HCT116 (cell line): ENCODE results near the gene CDYL. TPM values are rescaled to one million over a fixed set of nuclear protein-coding genes. Genes with fewer than 3 reads are reported as not detected.

Experiments
- ATAC-seq: fragments of 200-7000 bp; cut with Tn5 transposase; 2 replicates; pipeline ENCODE4 v1.9.1; 2020; ENCODE audit warnings: mild to moderate bottlenecking, moderate library complexity
- BruUV-seq: library from RNA; stranded (reverse); fragments of 400-500 nt; replicated peaks from 2 replicates; lab custom pipeline; 2021; lab: Mats Ljungman, UMichigan
- CTCF ChIA-PET: fragments of 300-600 bp; sonication (Branson Sonifier 250); formaldehyde crosslinking; loops from one replicate; lab custom pipeline; 2021; ENCODE audit warnings: antibody characterized with exemption; lab: Charles Lee
- POLR2A ChIA-PET: fragments of 300-600, 350-600 bp; sonication (Branson Sonifier 250); formaldehyde crosslinking; loops from one replicate; lab custom pipeline; 2021; ENCODE audit warnings: antibody characterized with exemption; lab: Charles Lee
- RAD21 ChIA-PET, 2 experiments: fragments of 300-600 bp; sonication (Branson Sonifier 250); formaldehyde crosslinking; loops; one replicate each; lab custom pipeline; 2023; ENCODE audit warnings: low total read pairs in 2 of 2; ENCODE audit not compliant: uncharacterized antibody in 2 of 2, unreplicated experiment in 2 of 2, low non-redundant PET in 1 of 2; lab: Charles Lee
- DNase-seq: peaks from one replicate; pipeline ENCODE4 v3.0.0-alpha.2; 2010; ENCODE audit warnings: low read depth, low spot score
- H2AFZ ChIP-seq: fragments of 200-600 bp; shearing (Covaris generic), sonication (generic); 2 replicates; pipeline ENCODE4 v1.6.1; 2017; ENCODE audit warnings: low read depth, mixed run types, mixed read lengths, antibody characterized with exemption, low read length; ENCODE audit not compliant: poor library complexity, severe bottlenecking
- H3K27ac ChIP-seq: 2 replicates; pipeline ENCODE4 v1.5.1; 2012; ENCODE audit warnings: low read depth, low read length
- H3K27me3 ChIP-seq: fragments of 200-600 bp; sonication (generic); 2 replicates; pipeline ENCODE4 v1.6.1; 2016; ENCODE audit warnings: mixed run types, low read length, mixed read lengths; ENCODE audit not compliant: insufficient read depth
- H3K36me3 ChIP-seq, 2 experiments: fragments of 200-500 bp in 1 of 2; fragments of 200-600 bp in 1 of 2; sonication (Bioruptor generic) in 1 of 2; sonication (generic) in 1 of 2; 2 replicates each; pipeline versions ENCODE4 v1.5.1 to v1.6.1; 2014 to 2016; ENCODE audit warnings: low read length in 2 of 2, inconsistent platforms in 1 of 2, mixed read lengths in 1 of 2, mixed run types in 1 of 2; ENCODE audit not compliant: insufficient read depth in 2 of 2, control insufficient read depth in 1 of 2
- H3K4me1 ChIP-seq, 2 experiments: fragments of 200-600 bp in 1 of 2; sonication (generic) in 1 of 2; 2 replicates each; pipeline versions ENCODE4 v1.5.1 to v1.6.1; 2012 to 2017; ENCODE audit warnings: low read length in 2 of 2, inconsistent platforms in 1 of 2, mild to moderate bottlenecking in 1 of 2, mixed read lengths in 1 of 2, mixed run types in 1 of 2, moderate library complexity in 1 of 2; ENCODE audit not compliant: insufficient read depth in 2 of 2, control insufficient read depth in 1 of 2
- H3K4me2 ChIP-seq: fragments of 200-600 bp; sonication (generic); 2 replicates; pipeline ENCODE4 v1.6.1; 2017; ENCODE audit warnings: mixed run types, low read length, mixed read lengths
- H3K4me3 ChIP-seq, 2 experiments: fragments of 200-600 bp in 1 of 2; sonication (generic) in 1 of 2; replicated peaks in 1 of 2; 2 replicates each; pipeline ENCODE4 v1.5.1; 2011 to 2016; ENCODE audit warnings: low read length in 2 of 2, control low read depth in 1 of 2, low read depth in 1 of 2, mild to moderate bottlenecking in 1 of 2, mixed read lengths in 1 of 2, mixed run types in 1 of 2
- H3K79me2 ChIP-seq: fragments of 200-600 bp; sonication (generic); 2 replicates; pipeline ENCODE4 v1.6.1; 2017; ENCODE audit warnings: mild to moderate bottlenecking, mixed run types, low read length, moderate library complexity, mixed read lengths; ENCODE audit not compliant: insufficient read depth
- H3K9ac ChIP-seq: fragments of 200-600 bp; sonication (generic); 2 replicates; pipeline ENCODE4 v1.6.1; 2016; ENCODE audit warnings: low read length, mixed read lengths
- H3K9me2 ChIP-seq: fragments of 200-600 bp; sonication (generic), shearing (Covaris generic); 2 replicates; pipeline ENCODE4 v1.6.1; 2017; ENCODE audit warnings: mixed run types, mild to moderate bottlenecking, moderate library complexity; ENCODE audit not compliant: insufficient read depth
- H3K9me3 ChIP-seq, 2 experiments: fragments of 200-500 bp in 1 of 2; fragments of 200-600 bp in 1 of 2; sonication (Bioruptor generic) in 1 of 2; sonication (generic) in 1 of 2; 2 replicates each; pipeline ENCODE4 v1.6.1; 2014 to 2017; ENCODE audit warnings: low read length in 2 of 2, mixed read lengths in 2 of 2, inconsistent platforms in 1 of 2, low read depth in 1 of 2, mild to moderate bottlenecking in 1 of 2, mixed run types in 1 of 2, moderate library complexity in 1 of 2; ENCODE audit not compliant: control insufficient read depth in 1 of 2, insufficient read depth in 1 of 2
- H4K20me1 ChIP-seq: fragments of 200-600 bp; sonication (generic), shearing (Covaris generic); 2 replicates; pipeline ENCODE4 v1.6.1; 2017; ENCODE audit warnings: mixed run types, mild to moderate bottlenecking, moderate library complexity; ENCODE audit not compliant: insufficient read depth
- CTCF ChIP-seq, 3 experiments: fragments of 200-600 bp in 1 of 3; sonication (generic) in 1 of 3; IDR thresholded peaks in 2 of 3; conservative IDR thresholded peaks in 1 of 3; 2 replicates each; pipeline ENCODE4 v1.5.1; 2012 to 2017; ENCODE audit warnings: low read depth in 2 of 3, low read length in 2 of 3, antibody characterized with exemption in 1 of 3, borderline replicate concordance in 1 of 3, control low read depth in 1 of 3, mild to moderate bottlenecking in 1 of 3, mixed read lengths in 1 of 3, mixed run types in 1 of 3, moderate library complexity in 1 of 3; ENCODE audit not compliant: insufficient read depth in 1 of 3
- MAX ChIP-seq: IDR thresholded peaks from 2 replicates; pipeline ENCODE4 v1.6.1; 2012
- POLR2A ChIP-seq: IDR thresholded peaks from 2 replicates; pipeline ENCODE4 v1.7.0; 2011; ENCODE audit warnings: borderline replicate concordance; ENCODE audit not compliant: insufficient read depth, insufficient read length; ENCODE audit errors: extremely low read depth
- SRF ChIP-seq: IDR thresholded peaks from 2 replicates; pipeline ENCODE4 v1.6.1; 2012; ENCODE audit warnings: low read depth
- TCF7L2 ChIP-seq: IDR thresholded peaks from 2 replicates; pipeline ENCODE4 v1.7.0; 2011; ENCODE audit warnings: borderline replicate concordance, inconsistent platforms; ENCODE audit not compliant: insufficient read depth, insufficient read length; ENCODE audit errors: extremely low read depth
- ZNF274 ChIP-seq: fragments of 200-500 bp; sonication (Bioruptor generic); IDR thresholded peaks from 2 replicates; pipeline ENCODE4 v1.6.1; 2014; ENCODE audit warnings: mild to moderate bottlenecking, low read depth, low read length, inconsistent platforms
- intact Hi-C: fragments of 100-400 bp; cut with micrococcal nuclease; formaldehyde crosslinking; loops from 2 replicates; pipeline ENCODE4 v1.10.0; 2022
- total RNA-seq: library from RNA; stranded (reverse); gene quantifications from one replicate; pipeline ENCODE4 v1.2.1, GENCODE V29; 2021; ENCODE audit not compliant: unreplicated experiment
- TF ChIP-seq, protein P1 (sequence below): IDR thresholded peaks from 2 replicates; pipeline ENCODE4 v1.6.1; 2011; ENCODE audit warnings: mild to moderate bottlenecking, low read length, moderate library complexity; ENCODE audit not compliant: insufficient replicate concordance; ENCODE audit errors: extremely low read depth
- TF ChIP-seq, protein P2 (sequence below): IDR thresholded peaks from 2 replicates; pipeline ENCODE4 v1.6.1; 2012; ENCODE audit warnings: low read depth
- TF ChIP-seq, protein P3 (sequence below): IDR thresholded peaks from 2 replicates; pipeline ENCODE4 v1.6.1; 2012

The CDYL gene
- total RNA-seq, 1 experiment from 2014 or later, result 42.6 TPM

DNA sequence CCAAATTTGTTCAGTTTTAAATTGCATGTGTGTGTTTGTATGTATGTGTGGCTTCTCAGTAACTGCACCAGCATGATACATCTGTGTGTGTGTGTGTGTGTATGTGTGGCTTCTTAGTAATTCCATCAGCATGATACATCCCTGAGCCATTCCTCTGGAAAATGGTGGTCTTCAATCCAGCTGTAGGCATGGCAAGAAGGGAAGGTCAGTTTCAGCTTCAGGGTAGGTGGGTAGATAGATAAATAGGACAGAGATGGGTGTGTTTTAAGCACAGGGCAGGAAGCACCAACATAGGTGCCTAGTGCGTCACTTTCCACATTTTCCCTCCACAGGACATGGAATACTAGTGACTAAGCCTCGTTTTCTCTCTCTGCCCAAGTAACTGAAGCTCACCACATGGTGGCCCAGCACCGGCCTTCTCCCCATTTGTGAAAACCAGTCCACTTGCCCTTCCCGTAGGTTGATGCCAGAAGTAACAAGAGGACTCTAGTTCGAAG lies 144.8 kb downstream of the CDYL start:
- ChIA-PET RAD21 (no interaction called here), POLR2A (no interaction called here)
- BruUV-seq, result no TSS peak
- Histone ChIP-seq H3K9me2 (no peaks in the 10 kb centered on the region), H3K4me1 (no peaks in the 10 kb centered on the region), H2AFZ (no peak overlapping the region), H3K27ac (no peak overlapping the region), H3K4me2 (no peak overlapping the region), H4K20me1 (no peaks in the 10 kb centered on the region), H3K4me3 (no peak overlapping the region), H3K9me3 (no peaks in the 10 kb centered on the region), H3K36me3 (no peaks in the 10 kb centered on the region), H3K27me3 (no peaks in the 10 kb centered on the region)
- intact Hi-C loops, result no loop called here
- no peak for ATAC-seq
- TF ChIP-seq CTCF (IDR thresholded peaks at IDR 0.05 in 2 of 3, conservative IDR thresholded peaks at IDR 0.05 in 1 of 3; ENCODE audit: borderline replicate concordance in 1 of 3, insufficient read depth in 1 of 3, low read depth in 2 of 3, low read length in 2 of 3) (no peak), ZNF274 (no peak), POLR2A (no peak), TCF7L2 (no peak), SRF (no peak), MAX (no peak)
- TF ChIP-seq, protein P1, sequence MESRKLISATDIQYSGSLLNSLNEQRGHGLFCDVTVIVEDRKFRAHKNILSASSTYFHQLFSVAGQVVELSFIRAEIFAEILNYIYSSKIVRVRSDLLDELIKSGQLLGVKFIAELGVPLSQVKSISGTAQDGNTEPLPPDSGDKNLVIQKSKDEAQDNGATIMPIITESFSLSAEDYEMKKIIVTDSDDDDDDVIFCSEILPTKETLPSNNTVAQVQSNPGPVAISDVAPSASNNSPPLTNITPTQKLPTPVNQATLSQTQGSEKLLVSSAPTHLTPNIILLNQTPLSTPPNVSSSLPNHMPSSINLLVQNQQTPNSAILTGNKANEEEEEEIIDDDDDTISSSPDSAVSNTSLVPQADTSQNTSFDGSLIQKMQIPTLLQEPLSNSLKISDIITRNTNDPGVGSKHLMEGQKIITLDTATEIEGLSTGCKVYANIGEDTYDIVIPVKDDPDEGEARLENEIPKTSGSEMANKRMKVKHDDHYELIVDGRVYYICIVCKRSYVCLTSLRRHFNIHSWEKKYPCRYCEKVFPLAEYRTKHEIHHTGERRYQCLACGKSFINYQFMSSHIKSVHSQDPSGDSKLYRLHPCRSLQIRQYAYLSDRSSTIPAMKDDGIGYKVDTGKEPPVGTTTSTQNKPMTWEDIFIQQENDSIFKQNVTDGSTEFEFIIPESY, result no peak
- TF ChIP-seq, protein P2, sequence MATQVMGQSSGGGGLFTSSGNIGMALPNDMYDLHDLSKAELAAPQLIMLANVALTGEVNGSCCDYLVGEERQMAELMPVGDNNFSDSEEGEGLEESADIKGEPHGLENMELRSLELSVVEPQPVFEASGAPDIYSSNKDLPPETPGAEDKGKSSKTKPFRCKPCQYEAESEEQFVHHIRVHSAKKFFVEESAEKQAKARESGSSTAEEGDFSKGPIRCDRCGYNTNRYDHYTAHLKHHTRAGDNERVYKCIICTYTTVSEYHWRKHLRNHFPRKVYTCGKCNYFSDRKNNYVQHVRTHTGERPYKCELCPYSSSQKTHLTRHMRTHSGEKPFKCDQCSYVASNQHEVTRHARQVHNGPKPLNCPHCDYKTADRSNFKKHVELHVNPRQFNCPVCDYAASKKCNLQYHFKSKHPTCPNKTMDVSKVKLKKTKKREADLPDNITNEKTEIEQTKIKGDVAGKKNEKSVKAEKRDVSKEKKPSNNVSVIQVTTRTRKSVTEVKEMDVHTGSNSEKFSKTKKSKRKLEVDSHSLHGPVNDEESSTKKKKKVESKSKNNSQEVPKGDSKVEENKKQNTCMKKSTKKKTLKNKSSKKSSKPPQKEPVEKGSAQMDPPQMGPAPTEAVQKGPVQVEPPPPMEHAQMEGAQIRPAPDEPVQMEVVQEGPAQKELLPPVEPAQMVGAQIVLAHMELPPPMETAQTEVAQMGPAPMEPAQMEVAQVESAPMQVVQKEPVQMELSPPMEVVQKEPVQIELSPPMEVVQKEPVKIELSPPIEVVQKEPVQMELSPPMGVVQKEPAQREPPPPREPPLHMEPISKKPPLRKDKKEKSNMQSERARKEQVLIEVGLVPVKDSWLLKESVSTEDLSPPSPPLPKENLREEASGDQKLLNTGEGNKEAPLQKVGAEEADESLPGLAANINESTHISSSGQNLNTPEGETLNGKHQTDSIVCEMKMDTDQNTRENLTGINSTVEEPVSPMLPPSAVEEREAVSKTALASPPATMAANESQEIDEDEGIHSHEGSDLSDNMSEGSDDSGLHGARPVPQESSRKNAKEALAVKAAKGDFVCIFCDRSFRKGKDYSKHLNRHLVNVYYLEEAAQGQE, result no peak
- TF ChIP-seq, protein P3, sequence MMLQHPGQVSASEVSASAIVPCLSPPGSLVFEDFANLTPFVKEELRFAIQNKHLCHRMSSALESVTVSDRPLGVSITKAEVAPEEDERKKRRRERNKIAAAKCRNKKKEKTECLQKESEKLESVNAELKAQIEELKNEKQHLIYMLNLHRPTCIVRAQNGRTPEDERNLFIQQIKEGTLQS, result no peak
- TF ChIP-seq, all 23 proteins: peak for 0
- no peak for DNase-seq
- Histone ChIP-seq H3K9ac (no peak overlapping the region), H3K79me2 (peaks cover 66% of the 10 kb centered on the region)
- CTCF ChIA-PET, result no interaction called here
